GM12874 (cell line): ENCODE measurements around the gene AFF3.

Experiments
- CTCF ChIP-seq: IDR thresholded peaks from 2 replicates; pipeline ENCODE4 v1.5.1; 2011; ENCODE audit warnings: low read depth, mild to moderate bottlenecking, control low read depth, low read length, moderate library complexity; ENCODE audit not compliant: insufficient read depth

Gene AFF3

GRCh38 chr2:99957332-99958133 lies 184.9 kb downstream of the AFF3 start:
- no peak for TF ChIP-seq CTCF

GRCh38 chr2:99956232-99957030 lies 186.0 kb downstream of the AFF3 start:
- TF ChIP-seq CTCF: no peak

- TF ChIP-seq CTCF: no peak
These were observed 188.6 kb downstream of the AFF3 start for GRCh38 chr2:99953750-99954149.

GRCh38 chr2:99949963-99950362 lies 192.4 kb downstream of the AFF3 start:
- TF ChIP-seq CTCF: no peak

- no peak for TF ChIP-seq CTCF
These were observed 192.9 kb downstream of the AFF3 start for GRCh38 chr2:99949530-99949929.

- TF ChIP-seq CTCF: no peak
These were observed 194.4 kb downstream of the AFF3 start for GRCh38 chr2:99948010-99948409.

GRCh38 chr2:99944019-99944418 lies 198.4 kb downstream of the AFF3 start:
- no peak for TF ChIP-seq CTCF
